Loucy (cell line): ENCODE measurements around the gene KSR2.

ENCODE experiments used
- EZH2phosphoT487 ChIP-seq: fragments of 200-600 bp; IDR thresholded peaks from 2 replicates; pipeline ENCODE4 v1.6.1; 2018; ENCODE audit warnings: antibody characterized with exemption, mild to moderate bottlenecking, moderate library complexity, borderline replicate concordance
- TF ChIP-seq, protein P1 (sequence below): fragments of 200-600 bp; sonication (generic); conservative IDR thresholded peaks from 2 replicates; pipeline ENCODE4 v1.5.1; 2014; ENCODE audit warnings: mild to moderate bottlenecking, antibody characterized with exemption, low read length

DNA sequence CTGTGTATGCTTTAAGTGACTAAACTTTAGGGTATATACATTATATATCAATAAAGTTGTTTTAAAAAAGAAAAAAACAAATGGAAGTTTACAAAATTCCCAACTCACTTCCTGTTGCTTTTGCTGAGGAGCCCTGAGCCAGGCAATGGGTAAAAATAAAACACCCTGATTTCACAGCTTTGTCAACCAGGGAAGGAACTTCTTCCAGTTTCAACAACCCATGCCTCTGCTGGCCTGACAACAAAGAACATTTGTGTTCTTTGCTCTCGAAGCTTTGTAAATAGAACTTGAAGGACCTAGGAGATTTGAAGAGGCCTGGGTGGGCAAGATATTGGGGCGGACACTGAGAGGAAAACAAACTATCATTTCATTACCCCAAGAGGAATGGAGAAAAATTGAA lies 466.2 kb downstream of the KSR2 start:
- TF ChIP-seq, protein P1, sequence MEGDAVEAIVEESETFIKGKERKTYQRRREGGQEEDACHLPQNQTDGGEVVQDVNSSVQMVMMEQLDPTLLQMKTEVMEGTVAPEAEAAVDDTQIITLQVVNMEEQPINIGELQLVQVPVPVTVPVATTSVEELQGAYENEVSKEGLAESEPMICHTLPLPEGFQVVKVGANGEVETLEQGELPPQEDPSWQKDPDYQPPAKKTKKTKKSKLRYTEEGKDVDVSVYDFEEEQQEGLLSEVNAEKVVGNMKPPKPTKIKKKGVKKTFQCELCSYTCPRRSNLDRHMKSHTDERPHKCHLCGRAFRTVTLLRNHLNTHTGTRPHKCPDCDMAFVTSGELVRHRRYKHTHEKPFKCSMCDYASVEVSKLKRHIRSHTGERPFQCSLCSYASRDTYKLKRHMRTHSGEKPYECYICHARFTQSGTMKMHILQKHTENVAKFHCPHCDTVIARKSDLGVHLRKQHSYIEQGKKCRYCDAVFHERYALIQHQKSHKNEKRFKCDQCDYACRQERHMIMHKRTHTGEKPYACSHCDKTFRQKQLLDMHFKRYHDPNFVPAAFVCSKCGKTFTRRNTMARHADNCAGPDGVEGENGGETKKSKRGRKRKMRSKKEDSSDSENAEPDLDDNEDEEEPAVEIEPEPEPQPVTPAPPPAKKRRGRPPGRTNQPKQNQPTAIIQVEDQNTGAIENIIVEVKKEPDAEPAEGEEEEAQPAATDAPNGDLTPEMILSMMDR = no peak
- TF ChIP-seq EZH2phosphoT487 = no peak
